ENCODE results near the gene MYH16.

GRCh38 chr7:99278180-99278579, 5.5 kb downstream of the MYH16 start:
- TF ChIP-seq, protein P1, sequence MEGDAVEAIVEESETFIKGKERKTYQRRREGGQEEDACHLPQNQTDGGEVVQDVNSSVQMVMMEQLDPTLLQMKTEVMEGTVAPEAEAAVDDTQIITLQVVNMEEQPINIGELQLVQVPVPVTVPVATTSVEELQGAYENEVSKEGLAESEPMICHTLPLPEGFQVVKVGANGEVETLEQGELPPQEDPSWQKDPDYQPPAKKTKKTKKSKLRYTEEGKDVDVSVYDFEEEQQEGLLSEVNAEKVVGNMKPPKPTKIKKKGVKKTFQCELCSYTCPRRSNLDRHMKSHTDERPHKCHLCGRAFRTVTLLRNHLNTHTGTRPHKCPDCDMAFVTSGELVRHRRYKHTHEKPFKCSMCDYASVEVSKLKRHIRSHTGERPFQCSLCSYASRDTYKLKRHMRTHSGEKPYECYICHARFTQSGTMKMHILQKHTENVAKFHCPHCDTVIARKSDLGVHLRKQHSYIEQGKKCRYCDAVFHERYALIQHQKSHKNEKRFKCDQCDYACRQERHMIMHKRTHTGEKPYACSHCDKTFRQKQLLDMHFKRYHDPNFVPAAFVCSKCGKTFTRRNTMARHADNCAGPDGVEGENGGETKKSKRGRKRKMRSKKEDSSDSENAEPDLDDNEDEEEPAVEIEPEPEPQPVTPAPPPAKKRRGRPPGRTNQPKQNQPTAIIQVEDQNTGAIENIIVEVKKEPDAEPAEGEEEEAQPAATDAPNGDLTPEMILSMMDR (IDR thresholded peaks at IDR 0.05 in 8 of 11, conservative IDR thresholded peaks at IDR 0.05 in 3 of 11): no peak
- TF ChIP-seq POLR2A (IDR thresholded peaks at IDR 0.05) (no peak), POLR2AphosphoS5 (IDR thresholded peaks at IDR 0.05) (no peak)
